GM12875 (cell line): Measurements from ENCODE around the gene PTP4A2.
"Not testable (repeated sequence)": the region's sequence is repeated elsewhere in the genome, so short reads cannot be mapped to it uniquely, and the experiment has no call there.

Experiments used
- H3K4me3 ChIP-seq: one replicate; pipeline ENCODE4 v1.5.1; 2011; ENCODE audit warnings: low read depth, low read length, control low read depth
- CTCF ChIP-seq: IDR thresholded peaks from 2 replicates; pipeline ENCODE4 v1.5.1; 2011; ENCODE audit warnings: low read depth, mild to moderate bottlenecking, control low read depth, inconsistent platforms, low read length, moderate library complexity, borderline replicate concordance; ENCODE audit not compliant: insufficient read depth

Gene PTP4A2

GRCh38 chr1:31900790-31901189, 37.4 kb downstream of the PTP4A2 start:
- H3K4me3 ChIP-seq = no peak overlapping the region
- no peak for TF ChIP-seq CTCF

- TF ChIP-seq CTCF = no peak
Observed at GRCh38 chr1:31897526-31898100, 40.6 kb downstream of the PTP4A2 start.

GRCh38 chr1:31895474-31896198, 42.5 kb downstream of the PTP4A2 start:
- not testable (repeated sequence) for H3K4me3 ChIP-seq

More at GRCh38 chr1:31897526-31898100, 40.6 kb downstream of the PTP4A2 start:
- no peak overlapping the region for H3K4me3 ChIP-seq

GRCh38 chr1:31891280-31891679, 46.9 kb downstream of the PTP4A2 start:
- TF ChIP-seq CTCF = no peak
- H3K4me3 ChIP-seq = no peak overlapping the region

DNA sequence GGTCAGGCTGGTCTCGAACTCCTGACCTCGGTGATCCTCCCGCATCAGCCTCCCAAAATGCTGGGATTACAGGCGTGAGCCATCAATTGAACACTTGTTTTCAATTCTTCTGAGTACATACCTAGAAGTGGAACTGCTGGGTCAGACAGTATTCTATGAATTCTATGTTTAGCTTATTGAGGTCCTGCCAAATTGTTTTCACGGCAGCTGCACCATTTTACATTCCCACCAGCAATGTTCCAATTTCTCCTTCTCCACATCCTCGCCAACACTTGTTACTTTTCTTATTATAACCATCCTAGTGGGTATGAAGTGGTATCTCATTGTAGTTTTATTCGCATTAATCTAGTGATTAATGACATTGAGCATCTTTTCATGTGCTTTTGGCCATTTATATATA, 49.9 kb downstream of the PTP4A2 start:
- no peak overlapping the region for H3K4me3 ChIP-seq
- TF ChIP-seq CTCF = no peak

DNA sequence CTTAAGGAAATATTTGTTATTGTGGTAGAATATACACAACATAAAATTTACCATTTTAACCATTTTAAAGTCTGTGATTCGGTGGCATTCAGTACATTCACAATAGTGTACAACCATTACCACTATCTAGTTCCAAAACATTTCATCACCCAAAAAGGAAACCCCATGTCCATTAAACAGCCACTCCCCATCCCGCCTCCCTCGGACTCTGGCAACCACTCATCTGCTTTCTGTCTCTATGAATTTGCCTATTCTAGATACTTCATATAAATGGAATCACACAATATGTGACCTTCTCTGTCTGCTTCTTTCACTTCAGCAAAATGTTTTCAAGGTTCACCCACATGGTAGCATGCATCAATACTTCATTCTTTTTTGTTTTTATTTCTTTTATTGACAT, 51.3 kb downstream of the PTP4A2 start:
- TF ChIP-seq CTCF = no peak
- H3K4me3 ChIP-seq = no peak overlapping the region

DNA sequence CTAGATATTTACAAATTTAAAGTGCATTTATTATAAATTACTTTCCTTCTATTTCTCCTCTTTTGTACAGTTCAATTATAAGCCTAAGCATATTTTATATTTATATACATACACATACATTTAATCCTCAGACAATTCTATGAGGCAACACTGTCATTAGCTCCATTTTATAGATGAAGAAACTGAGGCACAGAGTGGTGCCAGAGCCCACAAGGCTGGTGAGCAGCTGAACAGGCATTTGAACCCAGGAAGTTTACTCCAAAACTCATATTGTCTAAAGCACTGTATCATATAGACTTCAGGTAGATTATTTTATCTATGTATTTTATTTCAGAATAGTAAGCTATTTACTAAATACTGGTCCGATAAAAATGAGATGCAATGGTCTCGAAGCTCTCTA, 52.3 kb downstream of the PTP4A2 start:
- no peak overlapping the region for H3K4me3 ChIP-seq
- no peak for TF ChIP-seq CTCF
